ENCODE results near the gene SNCA.

DNA sequence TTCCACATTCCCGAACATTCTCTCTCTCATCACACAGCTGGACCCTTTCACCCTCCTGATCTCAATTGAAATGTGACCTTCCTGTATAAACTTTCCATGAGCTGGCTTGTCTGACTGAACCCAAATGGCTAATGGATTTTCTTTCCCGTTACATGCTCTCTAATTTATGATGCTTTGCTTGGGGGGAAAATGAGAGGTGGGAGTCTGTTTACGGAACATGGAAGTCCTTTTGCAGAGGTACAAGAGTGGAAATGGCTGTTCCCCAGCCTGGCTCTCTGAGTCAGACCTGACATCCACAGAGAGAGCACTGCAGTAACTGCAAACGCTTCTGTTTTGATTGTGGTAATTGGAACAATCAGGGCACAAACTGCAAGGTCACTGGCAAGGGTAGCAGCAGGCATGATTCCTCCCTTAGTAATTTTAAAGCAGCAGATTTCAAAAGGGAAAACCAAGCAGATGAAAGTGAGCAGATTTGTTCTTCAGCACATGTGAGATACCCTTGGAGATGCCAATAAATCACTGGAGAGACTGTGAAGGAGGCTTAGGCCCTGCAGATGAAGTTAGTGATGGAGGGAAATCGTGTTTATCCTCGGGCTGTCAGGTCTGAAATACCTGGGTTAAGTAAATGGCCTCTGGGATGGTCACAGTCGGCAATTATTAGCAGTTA is 83.9 kb downstream of the SNCA start:
- TF ChIP-seq, protein P1, sequence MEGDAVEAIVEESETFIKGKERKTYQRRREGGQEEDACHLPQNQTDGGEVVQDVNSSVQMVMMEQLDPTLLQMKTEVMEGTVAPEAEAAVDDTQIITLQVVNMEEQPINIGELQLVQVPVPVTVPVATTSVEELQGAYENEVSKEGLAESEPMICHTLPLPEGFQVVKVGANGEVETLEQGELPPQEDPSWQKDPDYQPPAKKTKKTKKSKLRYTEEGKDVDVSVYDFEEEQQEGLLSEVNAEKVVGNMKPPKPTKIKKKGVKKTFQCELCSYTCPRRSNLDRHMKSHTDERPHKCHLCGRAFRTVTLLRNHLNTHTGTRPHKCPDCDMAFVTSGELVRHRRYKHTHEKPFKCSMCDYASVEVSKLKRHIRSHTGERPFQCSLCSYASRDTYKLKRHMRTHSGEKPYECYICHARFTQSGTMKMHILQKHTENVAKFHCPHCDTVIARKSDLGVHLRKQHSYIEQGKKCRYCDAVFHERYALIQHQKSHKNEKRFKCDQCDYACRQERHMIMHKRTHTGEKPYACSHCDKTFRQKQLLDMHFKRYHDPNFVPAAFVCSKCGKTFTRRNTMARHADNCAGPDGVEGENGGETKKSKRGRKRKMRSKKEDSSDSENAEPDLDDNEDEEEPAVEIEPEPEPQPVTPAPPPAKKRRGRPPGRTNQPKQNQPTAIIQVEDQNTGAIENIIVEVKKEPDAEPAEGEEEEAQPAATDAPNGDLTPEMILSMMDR (IDR thresholded peaks at IDR 0.05) = no peak
- TF ChIP-seq POLR2AphosphoS5 (IDR thresholded peaks at IDR 0.05; ENCODE audit: low read depth, low read length) = no peak
- TF ChIP-seq, protein P2, sequence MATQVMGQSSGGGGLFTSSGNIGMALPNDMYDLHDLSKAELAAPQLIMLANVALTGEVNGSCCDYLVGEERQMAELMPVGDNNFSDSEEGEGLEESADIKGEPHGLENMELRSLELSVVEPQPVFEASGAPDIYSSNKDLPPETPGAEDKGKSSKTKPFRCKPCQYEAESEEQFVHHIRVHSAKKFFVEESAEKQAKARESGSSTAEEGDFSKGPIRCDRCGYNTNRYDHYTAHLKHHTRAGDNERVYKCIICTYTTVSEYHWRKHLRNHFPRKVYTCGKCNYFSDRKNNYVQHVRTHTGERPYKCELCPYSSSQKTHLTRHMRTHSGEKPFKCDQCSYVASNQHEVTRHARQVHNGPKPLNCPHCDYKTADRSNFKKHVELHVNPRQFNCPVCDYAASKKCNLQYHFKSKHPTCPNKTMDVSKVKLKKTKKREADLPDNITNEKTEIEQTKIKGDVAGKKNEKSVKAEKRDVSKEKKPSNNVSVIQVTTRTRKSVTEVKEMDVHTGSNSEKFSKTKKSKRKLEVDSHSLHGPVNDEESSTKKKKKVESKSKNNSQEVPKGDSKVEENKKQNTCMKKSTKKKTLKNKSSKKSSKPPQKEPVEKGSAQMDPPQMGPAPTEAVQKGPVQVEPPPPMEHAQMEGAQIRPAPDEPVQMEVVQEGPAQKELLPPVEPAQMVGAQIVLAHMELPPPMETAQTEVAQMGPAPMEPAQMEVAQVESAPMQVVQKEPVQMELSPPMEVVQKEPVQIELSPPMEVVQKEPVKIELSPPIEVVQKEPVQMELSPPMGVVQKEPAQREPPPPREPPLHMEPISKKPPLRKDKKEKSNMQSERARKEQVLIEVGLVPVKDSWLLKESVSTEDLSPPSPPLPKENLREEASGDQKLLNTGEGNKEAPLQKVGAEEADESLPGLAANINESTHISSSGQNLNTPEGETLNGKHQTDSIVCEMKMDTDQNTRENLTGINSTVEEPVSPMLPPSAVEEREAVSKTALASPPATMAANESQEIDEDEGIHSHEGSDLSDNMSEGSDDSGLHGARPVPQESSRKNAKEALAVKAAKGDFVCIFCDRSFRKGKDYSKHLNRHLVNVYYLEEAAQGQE (IDR thresholded peaks at IDR 0.05; ENCODE audit: insufficient read depth in 1 of 2, low read depth in 2 of 2, low read length in 1 of 2) = no peak

All from Panc1 (cell line).